HG03469 (cell line): ENCODE data around the gene NCOA3.
"Not testable (repeated sequence)": the region's sequence is repeated elsewhere in the genome, so short reads cannot be mapped to it uniquely, and the experiment has no call there.

Source experiments
- ATAC-seq: cut with Tn5 transposase; IDR thresholded peaks from one replicate; pipeline ENCODE4 v1.9.1; 2021; ENCODE audit warnings: mild to moderate bottlenecking, moderate library complexity, moderate number of reproducible peaks; ENCODE audit not compliant: unreplicated experiment

The NCOA3 gene

DNA sequence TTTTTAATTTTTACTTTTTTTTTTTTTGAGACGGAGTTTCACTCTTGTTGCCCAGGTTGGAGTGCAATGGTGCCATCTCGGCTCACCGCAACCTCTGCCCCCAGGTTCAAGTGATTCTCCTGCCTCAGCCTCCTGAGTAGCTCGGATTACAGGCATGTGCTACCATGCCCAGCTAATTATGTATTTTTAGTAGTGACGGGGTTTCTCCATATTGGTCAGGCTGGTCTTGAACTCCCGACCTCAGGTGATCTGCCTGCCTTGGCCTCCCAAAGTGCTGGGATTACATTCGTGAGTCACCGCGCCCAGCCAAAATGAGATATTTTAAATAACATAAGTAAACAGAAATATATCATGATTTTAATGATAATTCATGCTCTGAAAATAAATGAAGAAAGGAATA is 1.6 kb upstream of the NCOA3 start:
- ATAC-seq = not testable (repeated sequence)

DNA sequence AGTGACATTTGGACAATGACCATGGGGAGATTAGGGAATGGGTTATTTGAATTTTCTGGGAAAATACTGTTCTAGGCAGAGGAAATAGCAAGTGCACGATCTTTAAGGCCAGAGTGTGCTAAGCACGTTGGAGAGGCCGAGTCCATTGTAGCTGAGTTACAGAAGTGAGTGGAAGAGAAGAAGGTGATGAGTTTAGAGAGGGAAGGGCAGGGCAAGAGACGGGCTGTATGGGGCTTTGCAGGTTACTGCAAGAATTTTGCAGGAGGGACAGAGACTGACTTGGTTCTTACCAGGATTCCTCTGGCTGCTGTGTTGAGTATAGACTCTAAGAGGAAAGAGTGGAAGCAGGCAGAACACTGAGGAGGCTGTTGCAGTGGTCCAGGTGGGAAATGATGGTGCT is 1.1 kb upstream of the NCOA3 start:
- ATAC-seq = no peak

DNA sequence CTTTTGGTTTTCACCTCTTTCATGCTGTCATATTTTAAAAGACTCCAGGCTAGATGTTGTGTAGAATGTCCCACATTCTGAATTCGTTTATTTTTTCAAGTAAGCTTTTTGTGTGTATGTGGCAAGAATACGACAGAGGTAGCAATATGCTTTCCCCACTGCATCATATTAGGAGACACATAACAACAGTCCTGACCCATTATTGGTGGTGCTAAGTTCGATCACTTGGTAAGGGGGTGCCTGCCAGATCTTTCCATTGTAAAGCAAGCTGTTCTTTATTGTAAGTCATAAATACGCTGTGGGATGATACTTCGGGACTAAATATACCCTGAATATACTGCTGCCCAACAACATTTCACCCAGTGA is 588 bp upstream of the NCOA3 start:
- no peak for ATAC-seq

- ATAC-seq = no peak
Measured at GRCh38 chr20:47502271-47503239, 868 bp downstream of the NCOA3 start.

GRCh38 chr20:47503685-47504084 is 2.0 kb downstream of the NCOA3 start:
- no peak for ATAC-seq

GRCh38 chr20:47506335-47506734 is 4.6 kb downstream of the NCOA3 start:
- ATAC-seq = no peak

DNA sequence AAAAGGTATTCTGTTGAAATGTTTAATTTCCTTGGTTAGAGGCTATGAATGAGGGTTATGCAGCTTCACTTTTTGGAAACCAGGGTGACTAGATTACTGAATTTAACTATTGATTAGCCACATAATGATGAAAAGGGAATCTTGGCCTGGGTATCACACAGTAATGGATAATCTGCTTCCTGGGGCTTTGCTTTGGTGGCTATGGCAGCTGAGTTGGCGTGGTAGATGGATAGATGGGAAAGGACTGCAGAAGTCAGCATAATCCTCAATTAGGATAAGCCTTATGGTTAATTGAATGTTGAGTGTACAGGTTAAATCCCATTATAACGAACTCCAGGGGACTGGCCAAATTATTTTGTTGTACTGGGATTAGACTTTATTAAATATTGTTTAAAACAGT is 5.2 kb downstream of the NCOA3 start:
- ATAC-seq = no peak

GRCh38 chr20:47507275-47507981 is 5.7 kb downstream of the NCOA3 start:
- ATAC-seq = not testable (repeated sequence)

- ATAC-seq = no peak
Measured at GRCh38 chr20:47508278-47508677, 6.6 kb downstream of the NCOA3 start.

GRCh38 chr20:47509104-47509661 is 7.5 kb downstream of the NCOA3 start:
- ATAC-seq = no peak

DNA sequence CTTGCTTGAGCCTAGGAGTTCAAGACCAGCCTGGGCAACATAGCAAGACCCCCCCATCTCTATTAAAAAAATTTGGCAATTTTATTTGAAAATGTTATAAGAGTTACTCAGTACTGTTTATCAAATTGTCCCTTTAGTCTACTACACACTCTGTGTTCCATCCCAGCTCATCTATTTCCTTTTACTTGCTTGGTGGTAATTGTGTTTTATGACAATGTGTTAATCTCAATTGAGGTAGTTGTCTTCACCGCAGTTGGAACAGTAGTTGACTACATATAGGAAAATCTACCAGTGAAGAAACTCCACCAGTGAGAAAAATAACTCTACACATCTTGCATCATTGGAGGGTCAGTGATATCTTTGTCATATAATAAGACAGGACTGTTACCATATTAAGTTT is 8.0 kb downstream of the NCOA3 start:
- ATAC-seq = no peak

DNA sequence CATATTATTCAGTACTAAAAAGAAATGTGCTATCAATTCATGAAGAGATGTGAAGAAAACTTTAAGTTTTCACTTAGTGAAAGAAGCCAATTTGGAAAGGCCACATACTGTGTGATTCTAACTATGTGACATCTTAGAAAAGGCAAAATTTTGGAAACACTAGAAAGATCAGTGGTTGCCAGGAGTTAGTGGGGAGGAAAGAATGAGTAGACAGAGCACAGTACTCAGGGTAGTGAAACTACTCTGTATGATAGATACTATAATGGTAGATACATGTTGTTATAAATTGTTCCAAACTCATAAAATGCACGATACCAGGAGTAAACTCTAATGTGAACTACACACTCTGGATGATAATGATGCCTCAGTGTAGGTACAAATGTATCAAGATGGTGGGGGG is 14.2 kb downstream of the NCOA3 start:
- no peak for ATAC-seq

GRCh38 chr20:47521059-47521808 is 19.5 kb downstream of the NCOA3 start:
- ATAC-seq = no peak

GRCh38 chr20:47524015-47524784 is 22.5 kb downstream of the NCOA3 start:
- ATAC-seq = no peak

DNA sequence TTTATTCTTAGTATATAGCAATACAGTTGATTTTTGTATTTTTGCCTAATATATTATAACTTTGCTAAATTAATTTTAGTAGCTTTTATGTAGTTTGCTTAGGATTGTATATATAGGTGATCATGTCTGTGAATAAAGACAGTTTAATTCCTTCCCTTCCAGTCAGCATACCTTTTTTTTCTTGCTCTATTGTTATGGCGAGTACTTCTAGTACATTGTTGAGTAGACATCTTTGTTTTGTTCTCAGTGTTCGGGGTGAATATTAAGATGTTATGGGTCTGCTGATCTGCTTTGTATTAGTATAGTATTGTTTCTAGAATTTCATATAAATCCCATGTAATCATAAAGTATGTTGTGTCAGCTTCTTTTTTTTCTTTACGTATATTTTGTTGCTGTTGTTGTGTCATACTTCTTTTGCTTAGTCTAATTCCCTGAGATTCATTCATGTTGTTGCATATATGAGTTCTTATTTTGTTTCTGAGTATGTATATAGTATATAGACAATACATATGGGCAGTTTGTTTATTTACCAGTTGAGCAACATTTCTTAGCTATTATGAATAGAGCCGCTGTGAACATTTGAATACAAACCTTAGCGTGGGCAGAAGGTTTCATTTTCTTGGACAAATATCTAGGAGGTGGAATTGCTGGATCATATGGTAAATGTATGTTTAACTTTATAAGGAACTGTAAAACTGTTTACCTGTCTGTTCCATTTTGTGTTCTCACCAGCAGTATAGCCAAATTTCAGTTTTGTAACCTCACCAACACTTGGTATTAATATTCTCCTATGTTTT is 25.5 kb downstream of the NCOA3 start:
- no peak for ATAC-seq

DNA sequence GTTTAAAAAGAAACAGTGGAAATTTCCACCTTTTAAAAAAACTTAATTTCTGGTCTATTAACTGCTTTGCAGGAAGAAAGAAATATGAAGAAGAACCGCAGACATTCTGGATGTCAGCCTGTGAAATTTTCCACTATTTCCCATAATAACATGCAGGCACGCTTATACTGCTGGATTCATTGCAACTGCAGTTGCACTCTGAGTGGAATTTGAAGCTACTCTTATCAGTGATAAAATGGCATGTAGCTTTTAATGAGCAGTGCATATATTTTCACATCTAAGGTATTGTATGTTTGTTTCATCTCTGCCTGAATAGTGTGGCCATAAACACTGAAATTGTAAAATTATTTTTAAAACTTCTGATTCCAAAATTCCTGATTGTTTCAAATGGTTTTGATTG is 28.2 kb downstream of the NCOA3 start:
- no peak for ATAC-seq

GRCh38 chr20:47531458-47531857 is 29.8 kb downstream of the NCOA3 start:
- ATAC-seq = no peak

- no peak for ATAC-seq
Measured at GRCh38 chr20:47532002-47532401, 30.3 kb downstream of the NCOA3 start.

DNA sequence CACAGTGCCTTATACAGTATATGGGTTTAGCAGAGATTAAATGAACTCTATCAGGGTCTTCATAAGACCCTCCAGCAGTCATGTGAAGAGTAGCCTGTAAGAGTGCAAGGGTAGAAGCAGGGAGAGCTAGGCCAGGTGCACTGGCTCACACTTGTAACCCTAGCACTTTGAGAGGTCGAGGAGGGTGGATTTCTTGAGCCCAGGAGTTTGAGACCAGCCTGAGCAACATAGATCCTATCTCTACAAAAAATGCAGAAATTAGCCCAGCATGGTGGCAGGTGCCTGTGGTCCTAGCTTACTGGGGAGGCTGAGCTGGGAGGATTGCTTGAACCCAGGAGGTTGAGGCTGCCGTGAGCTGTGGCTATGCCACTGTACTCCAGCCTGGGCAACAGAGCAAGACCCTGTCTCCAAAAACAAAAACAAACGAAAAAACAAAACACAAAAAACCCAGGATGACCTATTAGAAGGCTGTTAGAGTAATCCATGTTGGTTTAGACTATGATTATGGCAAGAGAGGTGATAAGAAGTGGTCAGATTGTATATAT is 31.9 kb downstream of the NCOA3 start:
- no peak for ATAC-seq
